NCI-H460 (cell line): ENCODE measurements around the gene FAF1. TPM values are rescaled to one million over a fixed set of nuclear protein-coding genes. Genes with fewer than 3 reads are reported as not detected.
"Not testable (repeated sequence)": the region's sequence is repeated elsewhere in the genome, so short reads cannot be mapped to it uniquely, and the experiment has no call there.

Experiments used
- DNase-seq: peaks from one replicate; pipeline ENCODE4 v3.0.0-alpha.2; 2016; ENCODE audit warnings: low read depth; ENCODE audit errors: extremely low read depth
- polyA plus RNA-seq: library from polyadenylated mRNA; depleted of rRNA; stranded (reverse); fragments of >200 nt; gene quantifications from 2 replicates; pipeline ENCODE4 v1.2.3, GENCODE V29; 2014; cell fraction: nucleus; rRNA removed
- total RNA-seq: library from RNA; depleted of rRNA; stranded (reverse); fragments of >200 nt; shearing (Covaris generic); gene quantifications from 2 replicates; pipeline ENCODE4 v1.2.3, GENCODE V29; 2014; rRNA removed

FAF1 gene
- total RNA-seq, result 58.6 and 65.7 TPM in 2 replicates
- 23.9 and 34.2 TPM in 2 replicates for polyA plus RNA-seq

- DNase-seq, result peak; percentile 89
Measured at GRCh38 chr1:50959913-50960844, at the start of gene FAF1. Gene FAF1 (minus strand): TSS chr1:50960267. CDS start chr1:50959811, 456 bp downstream.

DNA sequence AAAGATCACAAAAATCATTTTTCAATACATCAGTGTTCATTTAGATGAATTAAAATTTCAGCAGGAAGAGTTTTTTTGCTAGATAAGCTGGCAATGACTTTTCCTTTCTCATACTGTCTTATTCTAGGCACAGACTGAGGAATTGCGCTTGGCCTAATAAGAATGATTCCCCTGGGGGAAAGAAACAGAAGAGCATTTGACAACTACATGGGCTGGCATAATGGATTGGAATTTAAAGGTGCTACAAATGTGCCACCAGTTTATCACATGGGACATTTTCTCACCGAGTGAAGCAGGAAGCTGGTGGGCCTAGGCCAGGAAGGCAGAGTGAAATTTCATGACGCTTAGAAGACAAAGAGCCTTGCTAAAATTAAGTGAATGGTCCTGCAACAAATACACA, 49.3 kb upstream of the FAF1 start:
- DNase-seq, result no peak

DNA sequence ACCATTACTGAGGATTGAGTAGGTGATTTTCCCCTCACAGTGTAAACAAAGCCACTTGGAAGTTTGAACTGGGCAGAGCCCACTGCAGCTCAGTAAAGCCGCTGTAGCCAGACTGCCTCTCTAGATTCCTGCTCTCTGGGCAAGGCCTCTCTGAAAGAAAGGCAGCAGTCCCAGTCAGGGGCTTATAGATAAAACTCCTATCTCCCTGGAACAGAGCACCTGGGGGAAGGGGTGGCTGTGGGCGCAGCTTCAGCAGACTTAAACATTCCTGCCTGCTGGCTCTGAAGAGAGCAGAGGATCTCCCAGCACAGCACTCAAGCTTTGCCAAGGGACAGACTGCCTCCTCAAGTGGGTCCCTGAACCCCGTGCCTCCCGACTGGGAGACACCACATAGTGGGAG, 45.5 kb upstream of the FAF1 start:
- DNase-seq, result not testable (repeated sequence)

DNA sequence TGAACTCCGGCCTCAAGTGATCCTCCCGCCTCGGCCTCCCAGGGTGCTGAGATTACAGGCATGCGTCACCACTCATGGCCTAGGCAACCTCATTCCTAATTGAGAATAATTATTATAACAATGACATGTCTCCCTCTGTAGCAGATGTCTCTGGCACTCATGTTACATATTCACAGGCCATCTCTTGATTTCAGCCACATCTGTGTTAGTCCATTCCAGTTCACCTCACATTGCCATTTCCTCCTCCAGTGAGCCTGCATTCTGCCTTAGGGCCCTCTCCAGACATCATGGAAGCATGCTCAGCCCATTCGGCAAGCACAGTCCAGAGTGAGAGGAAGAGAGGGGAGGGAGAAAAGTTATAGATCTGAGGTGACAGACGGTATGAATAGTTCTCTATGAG, 42.4 kb upstream of the FAF1 start:
- no peak for DNase-seq

DNA sequence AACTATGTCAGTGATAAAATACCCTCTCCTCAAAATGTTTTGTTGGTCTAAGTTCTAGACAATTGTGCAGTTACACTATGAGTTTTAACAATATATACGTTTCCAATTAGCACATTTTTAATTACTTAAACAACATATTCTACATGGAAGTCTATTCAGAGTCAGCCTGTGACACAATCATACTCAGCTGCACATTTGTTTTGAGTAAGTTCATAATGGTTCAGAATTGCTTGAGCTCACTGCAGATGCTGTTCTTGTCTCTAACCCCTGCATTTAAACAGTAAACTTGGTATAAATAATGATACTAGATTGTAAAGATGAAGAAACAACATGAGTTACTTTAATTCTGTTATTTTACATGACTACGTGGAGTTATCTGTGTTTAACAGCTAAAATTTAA, 40.6 kb upstream of the FAF1 start:
- no peak for DNase-seq

GRCh38 chr1:51000160-51000559, 40.1 kb upstream of the FAF1 start:
- DNase-seq, result no peak

DNA sequence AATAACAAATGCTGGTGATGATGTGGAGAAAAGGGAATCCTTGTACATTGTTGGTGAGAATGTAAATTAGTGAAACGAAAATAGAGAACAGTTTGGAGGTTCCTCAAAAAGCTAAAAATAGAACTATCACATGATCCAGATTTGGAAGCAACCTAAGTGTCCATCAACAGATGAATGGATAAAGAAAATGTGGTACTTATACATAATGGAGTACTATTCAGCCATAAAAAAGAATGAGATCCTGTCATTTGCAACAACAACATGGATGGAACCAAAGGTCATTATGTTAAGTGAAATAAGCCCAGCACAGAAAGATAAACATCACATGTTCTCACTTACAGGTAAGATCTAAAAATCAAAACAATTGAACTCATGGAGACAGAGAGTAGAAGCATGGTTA, 39.3 kb upstream of the FAF1 start:
- not testable (repeated sequence) for DNase-seq

DNA sequence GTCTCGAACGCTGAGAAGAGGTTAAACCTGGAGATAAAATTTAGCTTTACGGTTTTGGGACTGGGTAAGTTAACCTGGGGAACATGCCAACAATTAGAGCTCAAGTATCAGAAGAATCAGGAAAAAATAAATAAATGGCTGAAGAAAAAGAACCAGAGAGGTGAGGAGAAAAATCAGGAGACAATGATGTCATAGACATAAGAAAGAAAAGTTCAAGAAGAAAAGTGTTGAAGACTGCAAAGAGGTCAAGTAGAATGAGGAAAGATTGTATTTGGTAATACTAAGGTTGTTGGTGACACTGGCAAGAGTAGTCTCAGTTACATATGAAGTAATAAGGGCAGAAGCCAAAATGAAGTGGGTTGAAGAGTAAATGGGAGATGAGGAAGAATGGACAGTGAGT, 36.0 kb upstream of the FAF1 start:
- DNase-seq, result no peak

DNA sequence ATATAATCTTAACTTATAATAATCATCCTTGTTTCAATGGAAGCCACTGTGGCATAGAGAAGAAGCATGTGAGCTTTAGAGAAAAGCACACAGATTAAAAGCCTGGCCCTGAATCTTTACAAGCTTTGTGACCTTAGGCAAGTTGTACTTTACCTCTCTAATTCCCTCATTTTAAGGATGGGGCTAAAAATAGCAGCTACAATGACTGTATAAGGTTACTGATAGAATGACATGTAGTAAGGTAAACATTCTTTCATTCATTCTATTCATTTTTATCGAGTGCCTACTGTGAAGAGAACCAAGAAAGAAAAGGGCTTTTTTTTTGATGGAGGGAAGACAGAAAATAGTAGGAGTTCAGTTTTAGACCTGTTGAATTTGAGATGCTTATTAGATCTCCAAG, 35.6 kb upstream of the FAF1 start:
- DNase-seq, result no peak

DNA sequence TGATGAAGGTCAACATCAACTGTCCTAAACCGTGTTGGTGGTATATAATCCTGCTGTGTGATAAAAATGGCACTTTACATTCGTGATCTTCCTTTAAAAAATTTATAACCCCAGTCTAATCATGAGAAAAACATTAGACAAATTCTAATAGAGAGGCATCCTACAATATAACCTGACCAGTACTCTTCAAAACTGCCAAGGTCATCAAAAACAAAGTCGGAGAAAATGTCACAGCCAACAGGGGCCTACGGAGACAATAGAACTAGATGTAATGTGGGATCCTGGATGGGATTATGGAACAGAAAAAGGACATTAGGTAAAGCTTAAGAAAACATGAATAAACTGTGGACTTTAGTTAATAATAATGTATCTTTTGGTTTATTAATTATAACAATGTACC, 34.9 kb upstream of the FAF1 start:
- no peak for DNase-seq

DNA sequence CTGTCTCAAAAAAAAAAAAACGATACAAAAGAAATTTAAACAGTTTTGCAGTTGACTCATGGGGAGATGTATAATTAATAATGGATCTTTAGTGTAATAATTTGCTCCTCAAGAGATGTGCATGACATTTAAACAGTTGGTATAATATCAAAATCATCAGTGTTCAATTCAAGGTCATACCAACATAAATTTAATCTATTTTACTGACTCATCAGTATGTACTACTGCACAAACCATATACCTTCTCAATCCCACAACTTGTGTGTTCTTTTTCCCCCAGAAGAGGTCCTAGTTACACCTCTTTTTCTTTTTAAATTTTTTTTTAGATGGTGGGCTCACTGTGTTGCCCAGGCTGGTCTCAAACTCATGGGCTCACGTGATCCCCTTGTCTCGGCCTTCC, 33.6 kb upstream of the FAF1 start:
- no peak for DNase-seq

- DNase-seq, result no peak
Measured at GRCh38 chr1:50992532-50993318, 32.7 kb upstream of the FAF1 start.

GRCh38 chr1:50989694-50990093, 29.6 kb upstream of the FAF1 start:
- DNase-seq, result no peak

- DNase-seq, result no peak
Measured at GRCh38 chr1:50986653-50987052, 26.6 kb upstream of the FAF1 start.

GRCh38 chr1:50985094-50985493, 25.0 kb upstream of the FAF1 start:
- no peak for DNase-seq

GRCh38 chr1:50983219-50983802, 23.2 kb upstream of the FAF1 start:
- no peak for DNase-seq

DNA sequence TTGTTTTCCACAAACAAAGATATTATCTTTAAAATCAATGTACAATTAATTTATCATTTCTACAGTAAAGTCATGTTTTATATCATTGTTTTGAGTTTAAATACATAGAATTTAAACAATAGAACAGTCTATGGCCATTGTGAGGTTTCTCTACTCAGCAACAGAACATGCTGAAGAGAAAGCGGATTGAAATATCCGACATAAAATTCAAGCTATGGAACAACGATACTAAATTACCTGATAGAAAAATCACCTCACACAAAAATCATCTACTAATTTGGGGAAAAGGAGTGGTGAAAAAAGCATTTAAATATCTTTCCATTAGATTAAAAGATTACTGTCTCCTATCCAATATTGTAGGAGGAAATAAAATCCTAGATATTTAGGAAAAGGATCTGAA, 22.5 kb upstream of the FAF1 start:
- no peak for DNase-seq

- no peak for DNase-seq
Measured at GRCh38 chr1:50981741-50982140, 21.7 kb upstream of the FAF1 start.

DNA sequence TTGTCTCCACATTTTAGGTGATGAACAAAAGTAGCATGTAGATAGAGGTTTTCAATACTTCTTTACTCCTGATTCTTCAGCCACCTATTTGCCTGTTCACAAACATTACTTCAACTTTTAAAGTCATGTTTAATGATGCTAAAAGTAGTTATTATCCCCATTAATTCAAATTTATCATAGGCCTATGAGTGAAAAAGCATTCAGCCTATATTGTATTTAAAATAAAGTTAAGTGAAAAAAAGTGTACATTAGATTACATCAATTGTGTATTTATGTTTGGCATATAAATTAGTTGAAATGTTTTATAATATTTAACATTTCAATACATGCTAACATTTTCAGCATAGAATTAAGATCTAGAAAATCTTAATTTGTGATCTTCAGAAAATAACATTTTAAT, 20.4 kb upstream of the FAF1 start:
- DNase-seq, result no peak

GRCh38 chr1:50979937-50980336, 19.9 kb upstream of the FAF1 start:
- DNase-seq, result no peak
